Choroid plexus epithelial cell (primary cell): ENCODE data around the gene TRIM43.
"Not testable (repeated sequence)": the region's sequence is repeated elsewhere in the genome, so short reads cannot be mapped to it uniquely, and the experiment has no call there.

ENCODE experiments used
- DNase-seq: peaks from one replicate; pipeline ENCODE4 v3.0.0-alpha.2; 2010; ENCODE audit warnings: low read depth
- H3K4me3 ChIP-seq: 2 replicates; pipeline ENCODE4 v1.5.1; 2011; ENCODE audit warnings: low read depth, mild to moderate bottlenecking, control low read depth, low read length, moderate library complexity

TRIM43 gene

GRCh38 chr2:95642951-95643350 lies 51.1 kb downstream of the TRIM43 start:
- DNase-seq, H3K4me3 ChIP-seq: not testable (repeated sequence)

- H3K4me3 ChIP-seq, DNase-seq: not testable (repeated sequence)
Observed at GRCh38 chr2:95645312-95645711, 53.5 kb downstream of the TRIM43 start.

GRCh38 chr2:95646274-95646994 lies 54.6 kb downstream of the TRIM43 start:
- not testable (repeated sequence) for H3K4me3 ChIP-seq, DNase-seq

GRCh38 chr2:95648894-95649544 lies 57.2 kb downstream of the TRIM43 start:
- not testable (repeated sequence) for H3K4me3 ChIP-seq, DNase-seq
